ENCODE measurements around the gene GASK1B. TPM values are rescaled to one million over a fixed set of nuclear protein-coding genes. Genes with fewer than 3 reads are reported as not detected.

The GASK1B gene
- total and polyA plus RNA-seq, 9 donors = 60.8 to 170 (median 115) TPM

DNA sequence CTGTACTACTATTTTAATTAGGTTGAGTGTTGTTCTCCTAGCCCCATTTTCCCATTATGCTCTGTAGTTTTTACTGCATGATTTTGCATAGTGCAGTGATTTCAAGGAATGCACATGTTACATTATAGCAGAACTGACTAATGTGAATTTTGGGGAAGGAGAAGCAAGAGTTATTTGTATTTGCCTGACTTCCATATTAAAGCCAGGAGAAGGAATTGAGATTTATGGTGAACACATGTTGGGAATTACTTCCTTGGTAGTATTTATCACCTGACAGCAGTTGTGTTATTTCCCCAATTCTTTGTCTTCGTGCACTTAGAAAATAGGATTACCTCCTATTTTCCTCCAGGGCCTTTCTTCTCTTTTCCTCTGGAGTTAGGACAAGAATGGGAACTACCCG lies 40.6 kb upstream of the GASK1B start:
- no peaks in the 10 kb centered on the region for H3K27me3 ChIP-seq
- no peak for DNase-seq
- H3K9me3 ChIP-seq = no peaks in the 10 kb centered on the region
- H3K4me3 ChIP-seq = no peak overlapping the region
- peaks cover 2% of the 10 kb centered on the region for H3K4me1 ChIP-seq (ENCODE audit: insufficient read depth)
- WGBS, 3 donors = 92 to 97% (median 94%) methylated on average over 2 of the region's 2 CpGs
- no peaks in the 10 kb centered on the region for H3K36me3 ChIP-seq
- TF ChIP-seq EP300 (IDR thresholded peaks at IDR 0.05) (no peak), POLR2A (IDR thresholded peaks at IDR 0.05) (no peak)
- TF ChIP-seq, protein P1, sequence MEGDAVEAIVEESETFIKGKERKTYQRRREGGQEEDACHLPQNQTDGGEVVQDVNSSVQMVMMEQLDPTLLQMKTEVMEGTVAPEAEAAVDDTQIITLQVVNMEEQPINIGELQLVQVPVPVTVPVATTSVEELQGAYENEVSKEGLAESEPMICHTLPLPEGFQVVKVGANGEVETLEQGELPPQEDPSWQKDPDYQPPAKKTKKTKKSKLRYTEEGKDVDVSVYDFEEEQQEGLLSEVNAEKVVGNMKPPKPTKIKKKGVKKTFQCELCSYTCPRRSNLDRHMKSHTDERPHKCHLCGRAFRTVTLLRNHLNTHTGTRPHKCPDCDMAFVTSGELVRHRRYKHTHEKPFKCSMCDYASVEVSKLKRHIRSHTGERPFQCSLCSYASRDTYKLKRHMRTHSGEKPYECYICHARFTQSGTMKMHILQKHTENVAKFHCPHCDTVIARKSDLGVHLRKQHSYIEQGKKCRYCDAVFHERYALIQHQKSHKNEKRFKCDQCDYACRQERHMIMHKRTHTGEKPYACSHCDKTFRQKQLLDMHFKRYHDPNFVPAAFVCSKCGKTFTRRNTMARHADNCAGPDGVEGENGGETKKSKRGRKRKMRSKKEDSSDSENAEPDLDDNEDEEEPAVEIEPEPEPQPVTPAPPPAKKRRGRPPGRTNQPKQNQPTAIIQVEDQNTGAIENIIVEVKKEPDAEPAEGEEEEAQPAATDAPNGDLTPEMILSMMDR (IDR thresholded peaks at IDR 0.05) = no peak
- intact Hi-C loops (cut with DNase I) = no loop called here
- H3K27ac ChIP-seq = no peak overlapping the region

DNA sequence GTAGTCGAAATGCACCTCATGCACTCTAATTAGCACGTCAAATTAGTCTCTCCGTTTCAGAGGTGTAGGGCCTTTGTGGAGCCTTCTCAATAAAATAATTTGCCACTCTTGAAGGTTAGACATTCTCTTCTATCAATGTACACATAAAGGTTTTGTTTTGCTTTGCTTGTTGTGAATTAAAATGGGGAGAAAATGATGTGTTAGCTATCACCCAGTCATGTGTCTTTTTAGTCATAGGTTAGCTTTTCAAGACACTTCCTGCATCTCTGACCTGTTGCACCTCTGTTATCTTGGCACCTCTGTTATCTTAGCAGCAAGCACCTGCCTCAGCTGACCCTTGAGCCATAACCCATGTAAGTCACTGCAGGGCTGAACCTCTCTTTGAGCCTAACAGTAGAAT lies 38.4 kb upstream of the GASK1B start:
- peak overlapping the region; percentile 37 for H3K4me3 ChIP-seq

DNA sequence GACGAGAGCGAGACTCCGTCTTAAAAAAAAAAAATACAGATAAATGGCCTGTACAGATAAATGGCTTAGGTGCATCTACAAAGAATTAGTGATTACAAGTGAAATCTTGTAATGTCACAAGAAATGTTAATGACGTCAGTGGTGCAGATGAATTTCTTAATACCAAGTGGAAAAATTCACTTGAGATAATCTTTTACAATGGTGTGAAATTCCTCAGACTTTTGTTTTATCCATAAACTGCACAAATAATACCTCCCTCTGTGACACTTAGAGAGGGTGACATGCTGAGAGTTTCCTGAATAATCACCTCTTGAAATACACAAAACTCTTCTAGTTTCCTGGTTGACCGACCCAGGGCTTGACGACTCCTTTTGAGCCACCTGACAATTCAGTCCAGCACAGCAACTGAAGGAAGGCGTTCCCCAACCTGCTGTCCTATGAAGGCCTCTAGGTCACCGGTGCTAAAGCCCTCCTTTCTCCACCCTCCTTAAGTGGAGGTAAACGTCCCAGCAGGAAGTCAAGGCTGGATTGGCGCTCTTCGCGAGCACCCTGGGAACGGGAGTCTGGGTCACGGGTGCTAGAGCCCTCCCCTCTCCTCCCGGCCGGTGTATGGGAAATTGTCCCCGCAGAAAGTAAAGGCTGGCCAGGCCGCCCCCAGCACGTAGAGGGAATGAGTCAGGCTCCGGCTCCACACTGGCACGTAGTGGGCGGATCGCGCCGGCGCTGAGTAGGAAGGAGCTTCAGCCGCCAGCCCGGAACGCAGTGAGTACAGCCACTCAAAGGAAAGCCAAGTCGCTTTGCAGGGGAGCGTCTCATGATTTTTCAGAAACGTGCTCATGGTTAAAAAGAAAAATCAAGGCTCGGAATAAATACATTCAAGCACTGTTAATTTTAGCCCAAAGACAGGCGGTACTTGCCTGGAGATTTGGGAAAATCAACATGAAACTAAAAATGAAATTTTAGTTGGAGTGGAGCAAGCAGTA lies 37.3 kb upstream of the GASK1B start, which contains the start of gene TMEM144:
TMEM144 (plus strand) TSS at position 662 of the 983 bp plus-strand sequence. CDS start 2,182 bp downstream, outside the sequence.
- H3K27me3 ChIP-seq = no peaks in the 10 kb centered on the region
- H3K4me3 ChIP-seq = peak within 1 kb of the TSS; percentile 37
- H3K27ac ChIP-seq = peak within 1 kb of the TSS; percentile 91 to 93
- no peaks in the 10 kb centered on the region for H3K36me3 ChIP-seq
- peaks cover 2% of the 10 kb centered on the region for H3K4me1 ChIP-seq (ENCODE audit: insufficient read depth)
- WGBS, 3 donors = 11 to 12% (median 11%) methylated on average over 34 of the region's 34 CpGs
- H3K9me3 ChIP-seq = no peaks in the 10 kb centered on the region
- DNase-seq = peak; percentile 87 to 92 (median 91)
- intact Hi-C loops (cut with DNase I) = no loop called here
- no peak for TF ChIP-seq EP300 (IDR thresholded peaks at IDR 0.05)
- peak; percentile 40 for TF ChIP-seq POLR2A (IDR thresholded peaks at IDR 0.05)
- TF ChIP-seq, protein P1 (IDR thresholded peaks at IDR 0.05) = peak in 1 of 3 donors; percentile 36

More for the DNA sequence above, 38.4 kb upstream of the GASK1B start:
- 16 to 31% (median 17%) methylated on average over 3 of the region's 3 CpGs for WGBS, 3 donors
- peak overlapping the region in 1 of 2 donors; percentile 93 for H3K27ac ChIP-seq
- H3K27me3 ChIP-seq = no peaks in the 10 kb centered on the region
- H3K36me3 ChIP-seq = no peaks in the 10 kb centered on the region
- no peaks in the 10 kb centered on the region for H3K9me3 ChIP-seq
- no peak for DNase-seq
- TF ChIP-seq, protein P1 (IDR thresholded peaks at IDR 0.05) = no peak
- TF ChIP-seq EP300 (IDR thresholded peaks at IDR 0.05) = no peak
- TF ChIP-seq POLR2A (IDR thresholded peaks at IDR 0.05) = no peak
- peaks cover 2% of the 10 kb centered on the region for H3K4me1 ChIP-seq (ENCODE audit: insufficient read depth)
- intact Hi-C loops (cut with DNase I) = no loop called here

DNA sequence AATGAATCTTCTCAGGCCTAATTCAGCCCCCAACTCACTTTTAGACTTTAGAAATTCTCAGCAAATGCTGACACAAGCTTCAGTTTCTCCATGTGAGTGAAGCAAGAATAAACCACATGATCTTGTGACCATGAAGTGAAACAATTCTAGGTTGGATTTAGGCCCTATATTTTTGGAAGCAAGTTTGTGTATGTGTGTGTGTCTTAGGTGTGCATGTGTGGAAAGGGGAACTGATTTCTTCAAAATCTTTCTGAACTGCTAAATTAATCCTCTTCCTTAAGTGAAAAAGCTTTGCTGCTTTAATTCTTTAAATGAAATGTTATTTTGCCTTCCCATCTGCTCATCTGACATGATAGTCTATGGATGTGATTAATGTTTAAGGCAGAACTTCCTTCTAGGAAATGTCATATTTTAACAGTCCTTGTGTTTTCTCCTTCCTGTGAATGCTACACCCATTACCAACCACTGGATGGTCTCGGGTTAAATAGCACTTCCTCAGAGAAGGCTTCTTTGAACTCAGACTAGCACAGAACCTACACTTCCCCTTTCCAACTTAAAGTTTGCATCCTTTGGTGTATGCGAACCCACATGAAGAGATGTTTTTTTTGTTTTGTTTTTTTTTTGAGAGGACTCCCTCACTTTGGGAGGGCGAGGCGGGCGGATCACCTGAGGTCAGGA lies 36.3 kb upstream of the GASK1B start:
- no peak overlapping the region for H3K4me3 ChIP-seq
- no peaks in the 10 kb centered on the region for H3K36me3 ChIP-seq
- peaks cover 2% of the 10 kb centered on the region for H3K4me1 ChIP-seq (ENCODE audit: insufficient read depth)
- H3K27ac ChIP-seq = peak overlapping the region in 1 of 2 donors; percentile 93
- DNase-seq = no peak
- TF ChIP-seq, protein P1 (IDR thresholded peaks at IDR 0.05) = no peak
- no peak for TF ChIP-seq POLR2A (IDR thresholded peaks at IDR 0.05)
- H3K9me3 ChIP-seq = no peaks in the 10 kb centered on the region
- WGBS, 3 donors = 90 to 91% (median 90%) methylated on average over 5 of the region's 5 CpGs
- intact Hi-C loops (cut with DNase I) = no loop called here
- no peaks in the 10 kb centered on the region for H3K27me3 ChIP-seq

Data from ovary (tissue), 9 donors.